H1 (cell line): Measurements from ENCODE around the gene DOK7. TPM values are rescaled to one million over a fixed set of nuclear protein-coding genes. Genes with fewer than 3 reads are reported as not detected.

Experiments
- CTCF ChIA-PET: fragments of 300-600 bp; sonication (Branson Sonifier 250); formaldehyde crosslinking; loops from one replicate; lab custom pipeline; 2021; ENCODE audit not compliant: partially characterized antibody; lab: Charles Lee
- POLR2A ChIA-PET: fragments of 300-600 bp; sonication (Branson Sonifier 250); formaldehyde crosslinking; loops from one replicate; lab custom pipeline; 2021; ENCODE audit warnings: inconsistent platforms; ENCODE audit not compliant: partially characterized antibody; lab: Charles Lee
- DNase-seq, 2 experiments: peaks; one replicate each; pipeline versions ENCODE4 v3.0.0 to v3.0.0-alpha.2; 2010 to 2022; ENCODE audit warnings: low spot score in 2 of 2, low read depth in 1 of 2, mixed read lengths in 1 of 2
- FAIRE-seq: peaks from 2 replicates; lab custom pipeline; 2011; peaks lifted over from hg19 to GRCh38; lab: Jason Lieb, UNC
- H2AFZ ChIP-seq: 2 replicates; pipeline ENCODE4 v1.8.1; 2012; ENCODE audit warnings: low read length, inconsistent platforms
- H2AK5ac ChIP-seq: 2 replicates; pipeline ENCODE4 v1.6.1; 2013; ENCODE audit warnings: low read depth, low read length
- H2BK120ac ChIP-seq: replicated peaks from 2 replicates; pipeline ENCODE3; 2013; ENCODE audit warnings: low read depth, low read length, inconsistent platforms
- H2BK12ac ChIP-seq: 2 replicates; pipeline ENCODE4 v1.6.1; 2013; ENCODE audit warnings: low read depth, low read length
- H2BK15ac ChIP-seq: 2 replicates; pipeline ENCODE4 v1.6.1; 2013; ENCODE audit warnings: low read length
- H2BK20ac ChIP-seq: 2 replicates; pipeline ENCODE4 v1.6.1; 2013; ENCODE audit warnings: low read length
- H2BK5ac ChIP-seq: 2 replicates; pipeline ENCODE4 v1.6.1; 2013; ENCODE audit warnings: low read depth, low read length
- H3K14ac ChIP-seq: 2 replicates; pipeline ENCODE4 v1.6.1; 2013; ENCODE audit warnings: inconsistent platforms; ENCODE audit not compliant: insufficient read length
- H3K18ac ChIP-seq: 2 replicates; pipeline ENCODE4 v1.6.1; 2013; ENCODE audit warnings: low read length; ENCODE audit errors: extremely low read depth
- H3K23ac ChIP-seq: 2 replicates; pipeline ENCODE4 v1.6.1; 2013; ENCODE audit warnings: inconsistent platforms; ENCODE audit not compliant: insufficient read length
- H3K23me2 ChIP-seq: 2 replicates; pipeline ENCODE4 v1.6.1; 2013; ENCODE audit warnings: low read depth, low read length
- H3K27ac ChIP-seq: 2 replicates; pipeline ENCODE4 v1.6.1; 2011; ENCODE audit warnings: low read depth, low read length, inconsistent platforms
- H3K27me3 ChIP-seq, 4 experiments: replicated peaks in 1 of 4; 1 replicate in 1 of 4; 2 replicates in 3 of 4; pipeline versions ENCODE4 v1.6.1 to v1.8.1; 2011 to 2013; ENCODE audit warnings: low read length in 3 of 4, mild to moderate bottlenecking in 3 of 4, inconsistent platforms in 2 of 4, mixed read lengths in 2 of 4, moderate library complexity in 1 of 4; ENCODE audit not compliant: control insufficient read depth in 3 of 4, insufficient read depth in 3 of 4; ENCODE audit errors: extremely low read depth in 1 of 4
- H3K36me3 ChIP-seq, 4 experiments: 2 replicates each; pipeline versions ENCODE4 v1.6.1 to v1.8.1; 2011 to 2013; ENCODE audit warnings: mild to moderate bottlenecking in 4 of 4, low read length in 3 of 4, moderate library complexity in 2 of 4, control low read depth in 1 of 4, inconsistent platforms in 1 of 4; ENCODE audit not compliant: insufficient read depth in 4 of 4, control insufficient read depth in 2 of 4
- H3K4ac ChIP-seq: replicated peaks from 2 replicates; pipeline ENCODE3; 2013; ENCODE audit warnings: low read length, low read depth, mixed read lengths, inconsistent platforms; ENCODE audit not compliant: insufficient read length
- H3K4me1 ChIP-seq, 4 experiments: replicated peaks in 1 of 4; 1 replicate in 1 of 4; 2 replicates in 3 of 4; pipeline versions ENCODE4 v1.6.1 to v1.8.1; 2011 to 2013; ENCODE audit warnings: low read length in 3 of 4, inconsistent platforms in 2 of 4, mixed read lengths in 1 of 4; ENCODE audit not compliant: insufficient read depth in 4 of 4, control insufficient read depth in 3 of 4
- H3K4me2 ChIP-seq, 2 experiments: 2 replicates each; pipeline versions ENCODE4 v1.6.1 to v1.8.1; 2011 to 2013; ENCODE audit warnings: low read depth in 2 of 2, low read length in 2 of 2, control low read depth in 1 of 2, inconsistent platforms in 1 of 2, mild to moderate bottlenecking in 1 of 2; ENCODE audit not compliant: insufficient read depth in 1 of 2
- H3K4me3 ChIP-seq, 4 experiments: fragments of 200-600, 300-600 bp in 1 of 4; sonication (generic), shearing (Covaris generic), sonication (Bioruptor Twin) in 1 of 4; 2 replicates each; pipeline versions ENCODE4 v1.5.1 to v1.8.1; 2011 to 2016; ENCODE audit warnings: low read length in 4 of 4, low read depth in 3 of 4, control low read depth in 2 of 4, inconsistent platforms in 2 of 4, mild to moderate bottlenecking in 2 of 4, mixed read lengths in 1 of 4, moderate library complexity in 1 of 4; ENCODE audit not compliant: insufficient read depth in 2 of 4; ENCODE audit errors: extremely low read depth in 1 of 4
- H3K56ac ChIP-seq: replicated peaks from 2 replicates; pipeline ENCODE3; 2013; ENCODE audit warnings: low read depth, mild to moderate bottlenecking, mixed read lengths, low read length, inconsistent platforms; ENCODE audit not compliant: insufficient read length
- H3K79me1 ChIP-seq: 2 replicates; pipeline ENCODE4 v1.6.1; 2013; ENCODE audit warnings: low read depth, low read length, control low read depth
- H3K79me2 ChIP-seq, 2 experiments: 2 replicates each; pipeline versions ENCODE4 v1.6.1 to v1.8.1; 2012 to 2013; ENCODE audit warnings: low read length in 2 of 2, mild to moderate bottlenecking in 2 of 2, inconsistent platforms in 1 of 2; ENCODE audit not compliant: insufficient read depth in 2 of 2, control insufficient read depth in 1 of 2
- H3K9ac ChIP-seq, 4 experiments: replicated peaks in 1 of 4; 1 replicate in 1 of 4; 2 replicates in 3 of 4; pipeline versions ENCODE4 v1.6.1 to v1.8.1; 2011 to 2013; ENCODE audit warnings: low read depth in 3 of 4, low read length in 3 of 4, control low read depth in 2 of 4, mild to moderate bottlenecking in 2 of 4, moderate library complexity in 2 of 4, inconsistent platforms in 1 of 4; ENCODE audit errors: extremely low read depth in 1 of 4
- H3K9me3 ChIP-seq, 2 experiments: 2 replicates each; pipeline versions ENCODE4 v1.6.1 to v1.8.1; 2012 to 2013; ENCODE audit warnings: mild to moderate bottlenecking in 2 of 2, moderate library complexity in 2 of 2, control low read depth in 1 of 2, inconsistent platforms in 1 of 2, low read depth in 1 of 2, low read length in 1 of 2, mixed read lengths in 1 of 2; ENCODE audit not compliant: insufficient read depth in 2 of 2
- H4K20me1 ChIP-seq, 2 experiments: replicated peaks in 1 of 2; 2 replicates each; pipeline versions ENCODE3 to v1.8.1; 2011 to 2013; ENCODE audit warnings: inconsistent platforms in 2 of 2, low read length in 2 of 2, mild to moderate bottlenecking in 1 of 2; ENCODE audit not compliant: insufficient read depth in 2 of 2, control insufficient read depth in 1 of 2
- H4K5ac ChIP-seq: 2 replicates; pipeline ENCODE4 v1.6.1; 2013; ENCODE audit warnings: low read length, low read depth, mixed read lengths, inconsistent platforms; ENCODE audit not compliant: insufficient read length
- H4K8ac ChIP-seq: 2 replicates; pipeline ENCODE4 v1.8.0; 2013; ENCODE audit warnings: mild to moderate bottlenecking, moderate library complexity, low read length, inconsistent platforms; ENCODE audit not compliant: insufficient read depth; ENCODE audit errors: extremely low read depth
- H4K91ac ChIP-seq: replicated peaks from 2 replicates; pipeline ENCODE3; 2013; ENCODE audit warnings: low read length, mixed read lengths, inconsistent platforms; ENCODE audit not compliant: insufficient read length
- RAD21 ChIP-seq, 2 experiments: IDR thresholded peaks in 1 of 2; conservative IDR thresholded peaks in 1 of 2; 2 replicates each; pipeline ENCODE4 v1.6.1; 2011; ENCODE audit warnings: low read depth in 2 of 2, low read length in 2 of 2, improper control_type of control experiment in 1 of 2, inconsistent platforms in 1 of 2, mild to moderate bottlenecking in 1 of 2, moderate library complexity in 1 of 2
- SUZ12 ChIP-seq: fragments of 200-600 bp; sonication (generic); IDR thresholded peaks from 2 replicates; pipeline ENCODE4 v1.6.1; 2012; ENCODE audit warnings: mild to moderate bottlenecking, inconsistent platforms, low read length, moderate library complexity, mixed read lengths
- WGBS, 2 experiments: shearing (Covaris generic) in 1 of 2; methylation state at CpG; one replicate each; pipeline versions ENCODE4 v1.1.6 to v1.1.7; 2013 to 2015; ENCODE audit warnings: low lambda C conversion rate in 2 of 2, mixed read lengths in 2 of 2, inconsistent platforms in 1 of 2, low coverage in 1 of 2, missing lambda C conversion rate in 1 of 2; ENCODE audit not compliant: insufficient replicate concordance in 2 of 2, insufficient coverage in 1 of 2, insufficient read length in 1 of 2; ENCODE audit errors: extremely low coverage in 1 of 2, missing lambda C conversion rate in 1 of 2; 5-methylcytosine and 5-hydroxymethylcytosine counted together
- polyA plus RNA-seq, 7 experiments: library from polyadenylated mRNA; depleted of rRNA in 3 of 7; stranded (reverse) in 5 of 7; unstranded in 2 of 7; fragments of >200 nt in 5 of 7; fragments of 200-250 nt in 2 of 7; gene quantifications; 1 replicate in 5 of 7; 2 replicates in 1 of 7; 4 replicates in 1 of 7; pipeline versions ENCODE4 v1.2.1 to v1.2.3, GENCODE V29; 2011 to 2013; ENCODE audit warnings: missing spikeins in 2 of 7, mixed read lengths in 2 of 7
- total RNA-seq: library from RNA; stranded (reverse); fragmentation: NEBNext Ultra II Directional; extraction: Animal tissue kit (Norgen Biotek cat#: 25700); gene quantifications from 2 replicates; pipeline ENCODE4 v1.2.1, GENCODE V29; 2021

DOK7 gene
- total and polyA plus RNA-seq, 2 of the 8 experiments (the other 6 are each of a cell fraction or from before 2014, with no cell fraction given): 0.32 TPM; not detected in 1

GRCh38 chr4:3421470-3421869 is 41.6 kb upstream of the DOK7 start:
- no peaks in the 10 kb centered on the region for H3K79me1 ChIP-seq
- no peaks in the 10 kb centered on the region for H3K23me2 ChIP-seq
- no peak overlapping the region for H3K9ac ChIP-seq
- no peaks in the 10 kb centered on the region; a peak in 2 of 7 replicates for H3K4me1 ChIP-seq
- no peak overlapping the region for H2BK12ac ChIP-seq
- H3K4me3 ChIP-seq: no peak overlapping the region
- H4K20me1 ChIP-seq: peaks cover 2 to 4% of the 10 kb centered on the region in 2 experiments
- H3K79me2 ChIP-seq: no peaks in the 10 kb centered on the region
- H3K4me2 ChIP-seq: no peak overlapping the region; a peak in 1 of 4 replicates
- no peak overlapping the region for H2BK120ac ChIP-seq
- peaks cover 0 to 4% (median 0%) of the 10 kb centered on the region in 4 experiments; a peak in 2 of 8 replicates for H3K36me3 ChIP-seq
- no peaks in the 10 kb centered on the region for H3K9me3 ChIP-seq
- TF ChIP-seq SUZ12 (no peak), RAD21 (IDR thresholded peaks at IDR 0.05 in 1 of 2, conservative IDR thresholded peaks at IDR 0.05 in 1 of 2; ENCODE audit: low read depth in 2 of 2, low read length in 2 of 2) (peak in 1 of 2 experiments; percentile 11; a peak in 1 of 4 replicates)
- no peak overlapping the region for H2AFZ ChIP-seq
- no peak overlapping the region for H2BK20ac ChIP-seq
- no peak overlapping the region for H2BK5ac ChIP-seq
- no peak for FAIRE-seq
- H3K14ac ChIP-seq: no peak overlapping the region
- H3K56ac ChIP-seq: no peak overlapping the region
- peak overlapping the region; percentile 41; the same call in 1 of the 2 replicates for H4K8ac ChIP-seq
- ChIA-PET POLR2A (interaction anchor here (0.6 to 1.7 kb wide), 4 partner anchors 9 to 470 kb away, joined by 3 to 5 read pairs (median 3); no protein-coding TSS in a partner anchor), CTCF (interaction anchor here (1.0 to 6.6 kb wide), 8 partner anchors 12 to 126 kb away, joined by 3 to 32 read pairs (median 4); no protein-coding TSS in a partner anchor)
- H4K5ac ChIP-seq: no peak overlapping the region
- H3K27me3 ChIP-seq: no peaks in the 10 kb centered on the region; a peak in 1 of 7 replicates
- no peak for DNase-seq
- H3K4ac ChIP-seq: no peak overlapping the region
- no peak overlapping the region for H2AK5ac ChIP-seq
- no peak overlapping the region for H4K91ac ChIP-seq
- no peak overlapping the region for H2BK15ac ChIP-seq
- H3K18ac ChIP-seq: no peak overlapping the region
- 77% methylated on average over 12 of the region's 12 CpGs; no CpG with 5 or more reads in 1 of the 2 experiments for WGBS, 2 experiments
- H3K27ac ChIP-seq: no peak overlapping the region
- H3K23ac ChIP-seq: no peak overlapping the region
